Stimulated activated CD4-positive, alpha-beta T cell treated with anti-CD3 and anti-CD28 coated beads, Interleukin-4, amount 100 ng/mL, for 1 hour (primary cell): ENCODE data around the gene TRPC1.
A peak's percentile ranks its signal among the peaks of the same experiment; 100 is the strongest.
"Not testable (repeated sequence)": the region's sequence is repeated elsewhere in the genome, so short reads cannot be mapped to it uniquely, and the experiment has no call there.

ENCODE experiments used
- DNase-seq: peaks from one replicate; pipeline ENCODE4 v3.0.0-alpha.2; 2020

Gene TRPC1

GRCh38 chr3:142723968-142724681 is at the start of gene TRPC1:
Gene TRPC1, plus strand, starts transcription at chr3:142724034. Its CDS starts 526 bp downstream, at chr3:142724560.
- peak; percentile 65 for DNase-seq

- DNase-seq, result no peak
Observed at GRCh38 chr3:142676151-142676550, 47.7 kb upstream of the TRPC1 start.

GRCh38 chr3:142680710-142681109 is 43.1 kb upstream of the TRPC1 start:
- no peak for DNase-seq

GRCh38 chr3:142690613-142691012 is 33.2 kb upstream of the TRPC1 start:
- no peak for DNase-seq

- no peak for DNase-seq
Observed at GRCh38 chr3:142691527-142691926, 32.3 kb upstream of the TRPC1 start.

GRCh38 chr3:142693136-142693853 is 30.5 kb upstream of the TRPC1 start:
- DNase-seq, result no peak

GRCh38 chr3:142694225-142694624 is 29.6 kb upstream of the TRPC1 start:
- no peak for DNase-seq

GRCh38 chr3:142705198-142705597 is 18.6 kb upstream of the TRPC1 start:
- no peak for DNase-seq

GRCh38 chr3:142706321-142707127 is 17.3 kb upstream of the TRPC1 start:
- DNase-seq, result no peak

GRCh38 chr3:142709207-142709606 is 14.6 kb upstream of the TRPC1 start:
- no peak for DNase-seq

GRCh38 chr3:142714882-142715281 is 9.0 kb upstream of the TRPC1 start:
- not testable (repeated sequence) for DNase-seq

- no peak for DNase-seq
Observed at GRCh38 chr3:142716102-142716501, 7.7 kb upstream of the TRPC1 start.

GRCh38 chr3:142723665-142723967 is 218 bp upstream of the TRPC1 start:
- DNase-seq, result no peak

- DNase-seq, result peak; percentile 17
Observed at GRCh38 chr3:142724682-142725356, 985 bp downstream of the TRPC1 start.

- no peak for DNase-seq
Observed at GRCh38 chr3:142725357-142725739, 1.5 kb downstream of the TRPC1 start.

- DNase-seq, result no peak
Observed at GRCh38 chr3:142726017-142726416, 2.2 kb downstream of the TRPC1 start.

- DNase-seq, result no peak
Observed at GRCh38 chr3:142732066-142732465, 8.2 kb downstream of the TRPC1 start.

GRCh38 chr3:142734834-142735233 is 11.0 kb downstream of the TRPC1 start:
- no peak for DNase-seq

- no peak for DNase-seq
Observed at GRCh38 chr3:142735462-142735861, 11.6 kb downstream of the TRPC1 start.

GRCh38 chr3:142738396-142738795 is 14.6 kb downstream of the TRPC1 start:
- DNase-seq, result no peak

- DNase-seq, result no peak
Observed at GRCh38 chr3:142746646-142747045, 22.8 kb downstream of the TRPC1 start.

GRCh38 chr3:142750531-142750930 is 26.7 kb downstream of the TRPC1 start:
- not testable (repeated sequence) for DNase-seq

GRCh38 chr3:142752605-142753004 is 28.8 kb downstream of the TRPC1 start:
- not testable (repeated sequence) for DNase-seq
